Neutrophil (primary cell): ENCODE results near the gene RPS6KB2.

Experiments used
- H3K27ac ChIP-seq: fragments of 200-600 bp; sonication (generic); 2 replicates; pipeline ENCODE4 v1.5.1; 2016; ENCODE audit warnings: mild to moderate bottlenecking, moderate library complexity
- H3K27me3 ChIP-seq: fragments of 200-600 bp; sonication (generic); 2 replicates; pipeline ENCODE4 v1.6.0; 2016; ENCODE audit warnings: mild to moderate bottlenecking
- H3K36me3 ChIP-seq: fragments of 200-600 bp; sonication (generic); 2 replicates; pipeline ENCODE4 v1.5.1; 2017
- H3K4me1 ChIP-seq, 2 experiments: fragments of 200-600 bp in 1 of 2; sonication (generic) in 1 of 2; 1 replicate in 1 of 2; 2 replicates in 1 of 2; pipeline versions ENCODE4 v1.5.1 to v1.6.1; 2013 to 2016; ENCODE audit warnings: low read depth in 1 of 2, low read length in 1 of 2, mild to moderate bottlenecking in 1 of 2, moderate library complexity in 1 of 2; ENCODE audit not compliant: control insufficient read depth in 1 of 2, insufficient read depth in 1 of 2
- H3K4me3 ChIP-seq, 2 experiments: fragments of 200-600 bp in 1 of 2; sonication (generic) in 1 of 2; 1 replicate in 1 of 2; 2 replicates in 1 of 2; pipeline ENCODE4 v1.5.1; 2013 to 2016; ENCODE audit warnings: low read depth in 1 of 2, low read length in 1 of 2, mild to moderate bottlenecking in 1 of 2, moderate library complexity in 1 of 2
- H3K9me3 ChIP-seq: fragments of 200-600 bp; sonication (generic); 2 replicates; pipeline ENCODE4 v1.5.1; 2016
- TF ChIP-seq, protein P1 (sequence below): fragments of 200-600 bp; sonication (generic); IDR thresholded peaks from 2 replicates; pipeline ENCODE4 v1.5.1; 2016; ENCODE audit warnings: antibody characterized with exemption

RPS6KB2 gene

DNA sequence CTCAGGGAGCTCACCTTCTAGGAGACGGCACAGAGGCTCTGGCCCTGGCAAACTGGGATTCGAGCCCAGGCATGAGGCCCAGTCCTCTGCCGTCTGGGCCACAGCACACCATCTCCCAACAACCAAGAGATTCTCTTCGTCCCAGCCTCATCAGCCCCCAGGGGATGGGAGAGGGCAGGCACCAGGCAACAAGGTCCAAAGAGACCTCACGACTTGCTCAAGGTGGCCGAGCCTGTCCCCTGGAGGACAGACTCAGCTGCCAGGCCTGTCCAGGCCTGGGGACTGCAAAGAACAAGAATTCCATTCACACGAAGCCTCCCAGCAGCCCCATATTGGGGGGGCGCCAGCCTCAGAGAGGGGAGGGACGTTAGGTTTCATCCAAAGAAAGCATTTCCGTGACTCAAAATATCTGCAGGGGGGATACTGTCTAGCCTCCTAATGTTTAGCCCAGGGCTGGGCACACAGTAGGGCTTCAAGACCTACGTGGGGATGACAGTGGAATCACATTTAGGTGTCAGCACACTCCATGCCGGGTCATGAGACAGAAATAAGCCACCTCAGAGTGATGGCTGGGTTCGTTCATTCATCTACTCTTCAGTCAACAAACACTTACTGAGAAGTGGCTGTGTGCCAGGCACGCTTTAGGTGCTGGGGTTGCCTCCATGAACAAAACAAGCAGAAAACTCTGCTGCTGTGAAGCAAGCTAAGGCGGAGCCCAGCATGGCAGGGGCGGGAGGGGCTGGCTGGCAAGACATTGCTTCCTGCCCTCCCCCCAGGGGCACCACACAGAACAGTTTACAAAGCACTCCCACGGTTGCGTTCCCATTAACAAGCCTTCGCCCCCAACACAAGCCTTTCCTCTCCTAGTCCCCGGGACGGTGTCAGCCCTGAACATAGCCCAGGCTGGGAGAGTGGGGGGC lies 11.6 kb upstream of the RPS6KB2 start:
- H3K27ac ChIP-seq: no peak overlapping the region
- peaks cover 24 to 49% of the 10 kb centered on the region in 2 experiments for H3K4me1 ChIP-seq
- TF ChIP-seq, protein P1, sequence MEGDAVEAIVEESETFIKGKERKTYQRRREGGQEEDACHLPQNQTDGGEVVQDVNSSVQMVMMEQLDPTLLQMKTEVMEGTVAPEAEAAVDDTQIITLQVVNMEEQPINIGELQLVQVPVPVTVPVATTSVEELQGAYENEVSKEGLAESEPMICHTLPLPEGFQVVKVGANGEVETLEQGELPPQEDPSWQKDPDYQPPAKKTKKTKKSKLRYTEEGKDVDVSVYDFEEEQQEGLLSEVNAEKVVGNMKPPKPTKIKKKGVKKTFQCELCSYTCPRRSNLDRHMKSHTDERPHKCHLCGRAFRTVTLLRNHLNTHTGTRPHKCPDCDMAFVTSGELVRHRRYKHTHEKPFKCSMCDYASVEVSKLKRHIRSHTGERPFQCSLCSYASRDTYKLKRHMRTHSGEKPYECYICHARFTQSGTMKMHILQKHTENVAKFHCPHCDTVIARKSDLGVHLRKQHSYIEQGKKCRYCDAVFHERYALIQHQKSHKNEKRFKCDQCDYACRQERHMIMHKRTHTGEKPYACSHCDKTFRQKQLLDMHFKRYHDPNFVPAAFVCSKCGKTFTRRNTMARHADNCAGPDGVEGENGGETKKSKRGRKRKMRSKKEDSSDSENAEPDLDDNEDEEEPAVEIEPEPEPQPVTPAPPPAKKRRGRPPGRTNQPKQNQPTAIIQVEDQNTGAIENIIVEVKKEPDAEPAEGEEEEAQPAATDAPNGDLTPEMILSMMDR: no peak
- no peak overlapping the region for H3K4me3 ChIP-seq
- peaks cover 79% of the 10 kb centered on the region for H3K27me3 ChIP-seq
- no peaks in the 10 kb centered on the region for H3K9me3 ChIP-seq
- no peaks in the 10 kb centered on the region for H3K36me3 ChIP-seq

DNA sequence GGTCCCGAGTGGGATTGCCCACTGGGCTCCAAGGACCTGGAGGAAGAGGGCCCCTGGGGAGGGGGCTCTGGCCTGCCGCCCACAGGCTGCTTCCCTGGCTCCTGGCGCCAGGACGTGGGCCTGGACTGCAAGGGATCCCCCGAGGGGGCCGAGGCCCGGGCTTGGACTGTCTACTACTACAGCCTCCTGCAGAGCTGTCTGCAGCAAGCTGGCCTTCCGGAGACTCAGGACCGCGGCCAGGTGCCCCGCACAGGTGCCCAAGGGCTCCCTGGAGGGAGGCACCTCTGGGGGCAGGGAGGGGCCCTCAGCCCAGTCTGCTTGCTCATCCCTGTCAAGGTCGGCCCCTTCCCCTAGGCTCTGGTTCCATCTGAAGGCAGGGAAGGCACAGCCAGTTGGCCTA lies 10.9 kb upstream of the RPS6KB2 start:
- Histone ChIP-seq H3K27me3 (peaks cover 78% of the 10 kb centered on the region), H3K4me3 (no peak overlapping the region), H3K27ac (no peak overlapping the region), H3K4me1 (peaks cover 24 to 49% of the 10 kb centered on the region in 2 experiments), H3K9me3 (no peaks in the 10 kb centered on the region), H3K36me3 (no peaks in the 10 kb centered on the region)
- TF ChIP-seq, protein P1: no peak

DNA sequence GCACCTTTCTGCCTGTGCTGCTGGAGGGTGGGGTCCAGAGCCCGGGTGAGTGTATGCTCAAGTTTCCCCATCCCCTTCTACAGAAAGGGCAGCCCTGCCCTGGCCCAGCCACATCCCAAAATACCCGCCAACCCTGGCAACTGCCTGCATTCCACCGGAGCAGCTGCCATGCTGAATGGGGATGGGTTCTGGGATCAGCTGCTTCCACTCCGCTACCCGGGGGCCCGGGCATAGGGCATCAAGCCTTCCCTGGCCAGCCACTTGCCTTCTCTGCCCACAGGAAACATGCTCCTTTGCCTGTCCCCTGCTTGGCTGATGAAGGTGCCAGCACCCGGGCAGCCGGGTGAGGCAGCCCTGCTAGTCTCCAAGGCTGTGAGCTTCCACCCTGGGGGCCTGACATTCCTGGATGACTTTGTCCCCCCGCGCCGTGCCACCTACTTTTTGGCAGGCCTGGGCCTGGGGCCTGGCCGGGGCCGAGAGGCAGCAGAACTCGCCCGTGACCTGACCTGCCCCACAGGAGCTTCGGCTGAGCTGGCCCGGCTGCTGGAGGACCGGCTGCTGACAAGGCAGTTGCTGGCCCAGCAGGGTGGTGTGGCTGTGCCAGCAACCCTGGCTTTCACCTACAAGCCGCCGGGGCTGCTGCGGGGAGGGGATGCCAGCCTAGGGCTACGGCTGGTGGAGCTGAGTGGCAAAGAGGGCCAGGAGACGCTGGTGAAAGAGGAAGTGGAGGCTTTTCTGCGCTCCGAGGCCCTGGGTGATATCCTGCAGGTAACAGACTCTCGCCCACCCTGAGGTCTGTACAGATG lies 9.6 kb upstream of the RPS6KB2 start:
- Histone ChIP-seq H3K27me3 (peaks cover 65% of the 10 kb centered on the region), H3K9me3 (no peaks in the 10 kb centered on the region), H3K27ac (no peak overlapping the region), H3K36me3 (no peaks in the 10 kb centered on the region), H3K4me1 (peaks cover 24 to 49% of the 10 kb centered on the region in 2 experiments), H3K4me3 (peak overlapping the region in 1 of 2 experiments; percentile 30)
- TF ChIP-seq, protein P1: no peak

DNA sequence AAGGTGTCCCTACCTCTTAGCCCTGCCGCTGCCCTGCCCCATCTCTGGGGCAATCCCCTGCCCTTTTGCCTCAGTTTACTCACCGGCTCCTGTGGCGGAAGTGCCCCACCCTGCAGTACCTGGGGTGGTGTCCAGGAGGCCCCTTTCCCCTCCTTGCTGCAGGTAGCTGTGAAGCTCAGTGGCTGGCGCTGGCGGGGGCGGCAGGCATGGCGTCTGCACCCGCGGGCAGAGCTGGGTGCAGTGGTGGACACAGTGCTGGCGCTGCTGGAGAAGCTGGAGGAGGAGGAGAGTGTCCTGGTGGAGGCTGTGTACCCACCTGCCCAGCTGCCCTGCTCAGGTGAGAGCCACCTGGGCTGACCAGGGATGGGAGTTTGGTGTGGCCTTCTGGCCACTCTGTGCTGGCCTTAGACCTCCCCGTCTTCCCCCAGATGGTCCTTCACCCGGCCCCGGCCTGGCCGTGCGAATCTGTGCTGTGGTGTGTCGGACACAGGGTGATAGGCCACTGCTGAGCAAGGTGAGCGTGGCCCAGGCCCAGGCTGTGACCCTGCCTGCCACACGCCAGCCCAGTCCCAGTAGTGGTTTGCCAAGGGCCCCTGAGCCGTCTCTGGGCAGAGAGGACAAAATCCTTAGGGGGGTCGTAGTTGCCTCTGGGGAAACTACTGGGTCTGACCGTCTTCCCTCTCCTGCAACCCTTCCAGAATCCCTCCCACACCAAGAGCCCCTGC lies 8.8 kb upstream of the RPS6KB2 start:
- Histone ChIP-seq H3K9me3 (no peaks in the 10 kb centered on the region), H3K4me1 (peaks cover 24 to 49% of the 10 kb centered on the region in 2 experiments), H3K27ac (no peak overlapping the region), H3K36me3 (no peaks in the 10 kb centered on the region), H3K4me3 (peak overlapping the region in 1 of 2 experiments; percentile 64), H3K27me3 (peaks cover 57% of the 10 kb centered on the region)
- TF ChIP-seq, protein P1: no peak

DNA sequence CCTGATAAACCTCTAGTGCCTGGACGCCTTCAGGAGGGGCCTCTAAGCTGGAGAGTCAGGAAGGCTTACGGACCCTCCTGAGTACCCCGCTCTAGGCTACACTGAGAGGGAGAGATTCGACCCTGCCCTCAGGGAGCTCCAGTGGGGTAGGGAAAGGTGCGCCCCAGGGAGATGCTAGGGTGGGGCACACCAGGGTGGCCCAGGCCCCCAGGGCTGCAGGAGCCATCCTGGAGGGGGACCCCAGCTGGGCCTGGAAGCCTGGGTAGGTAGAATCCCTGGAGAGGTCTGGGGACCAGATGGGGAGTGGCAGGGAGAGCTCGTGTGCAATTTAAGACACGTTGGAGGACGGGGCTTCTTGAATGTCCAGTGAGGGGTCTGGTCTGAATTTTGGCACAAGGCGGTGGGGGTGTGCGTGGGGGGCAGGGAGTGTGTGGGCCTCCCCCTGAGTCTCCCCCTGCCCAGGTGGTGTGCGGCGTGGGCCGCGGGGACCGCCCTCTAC lies 8.1 kb upstream of the RPS6KB2 start:
- Histone ChIP-seq H3K27me3 (peaks cover 50% of the 10 kb centered on the region), H3K27ac (peak overlapping the region; percentile 82), H3K36me3 (no peaks in the 10 kb centered on the region), H3K4me1 (peaks cover 24 to 44% of the 10 kb centered on the region in 2 experiments), H3K9me3 (no peaks in the 10 kb centered on the region), H3K4me3 (peak overlapping the region; percentile 64 to 83)
- TF ChIP-seq, protein P1: no peak
